Measurements from ENCODE around the gene EXOC6B.

DNA sequence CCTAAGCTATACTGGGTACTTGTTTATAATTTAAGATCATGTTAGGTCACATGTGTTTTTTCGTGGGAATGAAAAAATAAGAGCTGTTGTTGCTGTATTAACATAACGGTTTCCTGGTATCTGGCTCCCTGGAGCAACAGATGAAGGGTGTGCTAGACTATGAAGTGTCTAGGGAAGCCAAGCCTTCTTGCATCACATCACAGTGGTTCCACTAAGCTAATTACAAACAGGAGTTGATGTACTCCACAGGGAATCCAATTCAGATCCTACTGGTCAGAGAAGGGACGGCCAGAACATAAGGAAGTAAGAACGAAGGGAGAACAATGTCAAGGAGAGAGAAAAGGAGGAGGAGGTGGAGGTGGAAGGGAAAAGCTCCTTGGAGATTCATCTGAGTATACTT lies 485.2 kb downstream of the EXOC6B start:
- TF ChIP-seq CTCF (IDR thresholded peaks at IDR 0.05 in 2 of 3, conservative IDR thresholded peaks at IDR 0.05 in 1 of 3; ENCODE audit: insufficient read depth in 2 of 3, low read depth in 1 of 3, low read length in 3 of 3) (no peak), BRCA1 (IDR thresholded peaks at IDR 0.05) (no peak), BRCA1 (CRISPR knock-in tag; IDR thresholded peaks at IDR 0.05) (no peak), THRAP3 (IDR thresholded peaks at IDR 0.05; ENCODE audit: borderline replicate concordance) (no peak), REST (IDR thresholded peaks at IDR 0.05; ENCODE audit: borderline replicate concordance) (no peak), REST (CRISPR knock-in tag; IDR thresholded peaks at IDR 0.05; ENCODE audit: low read depth) (no peak), EZH2 (IDR thresholded peaks at IDR 0.05; ENCODE audit: borderline replicate concordance, low read depth, low read length) (no peak), KDM1A (IDR thresholded peaks at IDR 0.05) (no peak), POLR2AphosphoS5 (IDR thresholded peaks at IDR 0.05; ENCODE audit: control insufficient read depth, insufficient read depth, low read depth, low read length) (no peak), SNRNP70 (optimal IDR thresholded peaks at IDR 0.05; ENCODE audit: low read depth, low read length) (no peak)

Measured in K562 (cell line).